ENCODE measurements around the gene ARF5. TPM values are rescaled to one million over a fixed set of nuclear protein-coding genes. Genes with fewer than 3 reads are reported as not detected.

ARF5 gene
- total RNA-seq, 1 experiment from 2014 or later, result 345 TPM

DNA sequence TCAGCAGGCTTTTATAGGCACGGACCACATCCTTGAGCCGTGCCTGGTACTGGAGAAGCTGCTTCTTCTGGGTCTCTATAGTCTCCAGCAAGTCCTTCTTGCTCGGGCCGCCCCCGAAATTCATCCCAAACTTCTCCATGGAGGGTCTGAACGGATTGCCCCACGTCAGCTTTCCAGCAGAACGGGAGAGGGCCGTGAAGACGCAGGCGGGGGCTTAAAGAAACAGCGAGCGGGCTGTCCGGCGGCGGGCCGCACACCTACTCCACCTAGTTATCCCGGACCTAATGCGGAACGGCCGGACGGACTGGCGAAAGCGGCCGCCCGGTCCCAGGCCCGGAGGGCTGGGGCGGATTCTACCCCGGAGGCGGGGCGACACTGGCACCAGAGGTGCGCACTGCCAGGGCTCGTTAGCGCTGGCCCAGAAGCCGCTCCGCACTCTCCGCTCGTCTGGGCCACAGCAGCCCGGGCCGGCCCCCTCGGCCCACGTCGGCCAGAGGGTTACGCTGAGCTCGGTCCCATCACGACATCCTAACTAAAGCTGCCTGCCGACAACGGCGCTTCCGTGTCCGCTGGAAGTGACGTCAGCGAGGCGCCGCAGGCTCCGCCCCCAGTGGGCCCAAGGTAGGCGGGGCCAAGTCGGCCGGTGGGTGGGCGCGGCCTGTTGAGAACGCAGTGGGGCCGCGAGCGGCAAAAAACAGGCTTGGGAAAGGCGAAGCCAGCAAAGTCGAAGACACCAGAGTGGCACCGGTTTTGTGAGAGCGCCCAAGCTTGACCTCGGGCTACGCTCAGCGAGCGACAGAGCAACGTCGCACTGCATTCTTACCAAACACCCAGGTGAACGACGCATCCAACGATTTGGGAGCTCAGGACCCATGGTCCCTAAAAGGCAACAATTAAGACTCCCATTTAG lies 2.9 kb upstream of the ARF5 start, which contains the start of gene GCC1:
Gene GCC1, minus strand, starts transcription at position 553 of the 910 bp plus-strand sequence. Its CDS starts 414 bp downstream, at position 139.
- in situ Hi-C loops (cut with HindIII; ENCODE audit: low pct_unique_long_range_greater_than_20kb, low sequenced_read_pairs), result no loop called here
- peak; percentile 78 for DNase-seq (ENCODE audit: low read depth)

DNA sequence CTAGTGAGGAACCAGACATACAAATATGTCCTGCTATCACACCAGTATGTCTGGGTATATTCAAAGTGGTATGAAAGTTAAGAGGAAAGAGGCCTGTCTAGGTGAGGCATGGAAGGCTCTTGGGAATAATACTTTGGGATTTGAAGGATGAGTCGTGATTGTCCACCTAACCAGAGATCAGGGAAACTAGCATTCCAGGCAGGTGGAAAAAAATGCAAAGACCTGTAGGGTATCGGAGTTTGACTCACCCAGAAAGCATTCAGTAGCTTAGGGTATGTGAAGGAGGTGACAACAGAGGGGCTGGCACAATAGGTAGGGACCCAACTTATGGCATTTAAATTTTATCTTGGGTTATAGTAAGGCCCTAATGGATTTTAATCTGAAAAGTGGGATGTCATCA lies 1.9 kb upstream of the ARF5 start:
- in situ Hi-C loops (cut with HindIII; ENCODE audit: low pct_unique_long_range_greater_than_20kb, low sequenced_read_pairs), result no loop called here
- DNase-seq (ENCODE audit: low read depth), result no peak

DNA sequence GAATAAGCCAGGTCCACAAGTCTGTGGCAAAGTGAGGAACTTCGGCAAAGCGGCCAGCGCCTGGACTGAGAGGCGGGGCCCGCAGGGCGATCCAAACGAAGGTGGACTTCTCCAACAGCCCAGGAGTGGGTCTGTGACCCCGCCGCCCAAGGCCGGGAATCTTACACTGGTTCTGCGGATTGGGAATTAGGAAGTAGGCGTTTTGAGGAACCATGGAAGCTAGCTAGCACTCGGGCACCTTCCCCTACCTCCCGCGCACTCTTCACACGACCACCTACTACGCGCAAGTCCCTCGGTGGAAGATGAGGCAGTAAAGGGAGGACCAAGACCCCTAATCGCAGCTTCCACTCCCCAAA lies 570 bp upstream of the ARF5 start:
- no peak for DNase-seq (ENCODE audit: low read depth)
- in situ Hi-C loops (cut with HindIII; ENCODE audit: low pct_unique_long_range_greater_than_20kb, low sequenced_read_pairs), result no loop called here

DNA sequence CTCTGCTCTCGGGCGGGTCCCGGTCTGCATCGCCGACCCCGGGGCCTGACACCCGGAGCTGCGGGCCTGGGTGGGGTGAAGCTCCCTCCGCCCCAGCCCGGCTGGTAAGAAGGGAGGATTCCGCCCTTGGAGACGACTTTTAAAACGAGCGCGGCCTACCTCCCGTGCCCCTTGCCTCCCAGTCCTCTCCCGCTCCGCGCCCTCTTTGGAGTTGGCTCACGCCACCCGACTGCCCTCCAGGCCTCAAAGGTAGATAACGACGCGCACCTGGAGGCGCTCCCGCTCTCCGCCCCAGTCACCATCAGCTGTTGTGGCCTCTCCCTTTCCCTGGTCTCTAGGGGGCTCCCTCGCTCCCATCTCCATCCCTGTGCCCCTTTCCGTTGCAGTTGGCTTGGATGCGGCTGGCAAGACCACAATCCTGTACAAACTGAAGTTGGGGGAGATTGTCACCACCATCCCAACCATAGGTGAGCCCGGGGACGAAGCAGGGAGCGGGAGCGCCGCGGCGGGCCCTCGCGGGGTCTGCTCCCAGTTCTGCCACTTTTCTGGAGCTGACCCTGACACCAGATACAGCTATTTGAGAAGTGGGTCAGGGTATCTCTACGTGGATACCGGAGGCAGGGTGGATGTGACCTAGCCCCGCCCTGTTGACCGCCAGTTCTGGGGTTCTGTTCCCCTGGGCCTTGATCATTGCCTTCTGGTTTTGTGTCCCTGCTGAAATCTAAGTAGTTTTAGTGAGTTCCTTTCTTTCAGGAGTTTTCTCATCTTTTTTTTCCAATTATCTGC lies 679 bp downstream of the ARF5 start:
- in situ Hi-C loops (cut with HindIII; ENCODE audit: low pct_unique_long_range_greater_than_20kb, low sequenced_read_pairs), result no loop called here
- DNase-seq (ENCODE audit: low read depth), result peak; percentile 61

GRCh38 chr7:127589896-127590295 lies 1.7 kb downstream of the ARF5 start:
- no peak for DNase-seq (ENCODE audit: low read depth)
- in situ Hi-C loops (cut with HindIII; ENCODE audit: low pct_unique_long_range_greater_than_20kb, low sequenced_read_pairs), result no loop called here

DNA sequence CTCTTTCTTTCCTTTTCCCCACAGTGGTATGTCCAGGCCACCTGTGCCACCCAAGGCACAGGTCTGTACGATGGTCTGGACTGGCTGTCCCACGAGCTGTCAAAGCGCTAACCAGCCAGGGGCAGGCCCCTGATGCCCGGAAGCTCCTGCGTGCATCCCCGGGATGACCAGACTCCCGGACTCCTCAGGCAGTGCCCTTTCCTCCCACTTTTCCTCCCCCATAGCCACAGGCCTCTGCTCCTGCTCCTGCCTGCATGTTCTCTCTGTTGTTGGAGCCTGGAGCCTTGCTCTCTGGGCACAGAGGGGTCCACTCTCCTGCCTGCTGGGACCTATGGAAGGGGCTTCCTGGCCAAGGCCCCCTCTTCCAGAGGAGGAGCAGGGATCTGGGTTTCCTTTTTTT lies 3.0 kb downstream of the ARF5 start:
- in situ Hi-C loops (cut with HindIII; ENCODE audit: low pct_unique_long_range_greater_than_20kb, low sequenced_read_pairs), result no loop called here

GRCh38 chr7:127591591-127591990 lies 3.4 kb downstream of the ARF5 start:
- no peak for DNase-seq (ENCODE audit: low read depth)
- in situ Hi-C loops (cut with HindIII; ENCODE audit: low pct_unique_long_range_greater_than_20kb, low sequenced_read_pairs), result no loop called here

More for the DNA sequence above, 3.0 kb downstream of the ARF5 start:
- no peak for DNase-seq (ENCODE audit: low read depth)

GRCh38 chr7:127592550-127592949 lies 4.3 kb downstream of the ARF5 start:
- in situ Hi-C loops (cut with HindIII; ENCODE audit: low pct_unique_long_range_greater_than_20kb, low sequenced_read_pairs), result no loop called here
- DNase-seq (ENCODE audit: low read depth), result no peak

GRCh38 chr7:127594490-127594889 lies 6.3 kb downstream of the ARF5 start:
- in situ Hi-C loops (cut with HindIII; ENCODE audit: low pct_unique_long_range_greater_than_20kb, low sequenced_read_pairs), result no loop called here
- DNase-seq (ENCODE audit: low read depth), result no peak

GRCh38 chr7:127595737-127596136 lies 7.5 kb downstream of the ARF5 start:
- in situ Hi-C loops (cut with HindIII; ENCODE audit: low pct_unique_long_range_greater_than_20kb, low sequenced_read_pairs), result no loop called here
- no peak for DNase-seq (ENCODE audit: low read depth)

- in situ Hi-C loops (cut with HindIII; ENCODE audit: low pct_unique_long_range_greater_than_20kb, low sequenced_read_pairs), result no loop called here
- no peak for DNase-seq (ENCODE audit: low read depth)
These were observed 10.1 kb downstream of the ARF5 start for GRCh38 chr7:127598318-127598717.

- DNase-seq (ENCODE audit: low read depth), result no peak
- in situ Hi-C loops (cut with HindIII; ENCODE audit: low pct_unique_long_range_greater_than_20kb, low sequenced_read_pairs), result no loop called here
These were observed 12.7 kb downstream of the ARF5 start for GRCh38 chr7:127600885-127601284.

DNA sequence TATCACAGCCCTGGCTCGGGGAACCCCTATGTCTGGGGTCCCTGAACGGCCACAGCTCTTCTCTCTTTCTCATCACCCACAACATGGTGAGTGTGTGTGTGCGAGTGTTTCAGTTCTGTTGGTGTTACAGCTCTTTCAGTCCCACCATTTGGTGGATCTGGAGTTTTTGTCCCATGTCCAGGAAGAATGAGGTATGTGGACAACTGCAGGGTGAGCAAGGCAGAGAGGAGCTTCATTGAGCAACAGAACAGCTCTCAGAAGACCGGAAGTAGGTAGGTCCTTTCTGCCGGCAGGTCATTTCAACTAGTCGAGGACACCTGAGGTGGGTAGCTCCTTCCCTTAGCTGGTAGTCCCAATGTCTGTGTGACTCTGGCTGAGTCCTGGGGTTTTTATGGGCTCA lies 20.2 kb downstream of the ARF5 start:
- in situ Hi-C loops (cut with HindIII; ENCODE audit: low pct_unique_long_range_greater_than_20kb, low sequenced_read_pairs), result no loop called here
- DNase-seq (ENCODE audit: low read depth), result no peak

DNA sequence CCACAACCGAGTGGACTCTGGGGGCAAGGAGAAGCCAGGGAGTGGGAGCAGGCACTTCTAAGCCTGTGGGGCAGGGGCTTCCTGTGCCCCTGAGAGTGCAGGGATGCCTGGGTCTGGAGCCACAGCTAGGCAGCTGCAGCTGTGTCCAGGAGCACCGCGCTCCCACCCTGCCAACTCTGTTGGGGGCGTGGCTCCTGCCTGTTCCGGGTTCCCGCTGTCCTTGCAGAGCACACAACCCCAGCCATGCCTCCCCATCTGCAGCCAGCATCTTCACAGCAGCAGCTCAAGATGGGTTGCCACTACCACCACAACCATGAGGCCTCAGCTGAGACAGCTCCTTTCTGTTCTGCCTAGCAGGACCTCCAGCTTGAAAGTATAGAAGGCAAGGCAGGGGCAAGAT lies 21.1 kb downstream of the ARF5 start:
- DNase-seq (ENCODE audit: low read depth), result no peak
- in situ Hi-C loops (cut with HindIII; ENCODE audit: low pct_unique_long_range_greater_than_20kb, low sequenced_read_pairs), result no loop called here

DNA sequence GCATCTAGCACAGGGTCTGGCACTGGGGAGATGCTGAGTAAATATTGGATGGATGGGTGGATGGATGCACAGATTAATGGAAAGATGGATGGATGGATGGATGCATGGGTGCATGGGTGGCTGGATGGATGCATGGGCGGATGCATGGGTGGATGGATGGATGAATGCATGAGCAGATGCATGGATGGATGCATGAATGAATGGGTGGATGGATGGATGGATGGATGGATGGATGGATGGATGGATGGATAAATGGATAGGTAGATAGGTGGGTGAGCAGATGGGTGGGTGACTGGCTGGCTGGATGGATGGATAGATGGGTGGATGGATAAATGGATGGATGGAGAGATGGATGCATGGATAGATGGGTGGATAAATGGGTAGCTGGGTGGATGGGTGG lies 24.1 kb downstream of the ARF5 start:
- in situ Hi-C loops (cut with HindIII; ENCODE audit: low pct_unique_long_range_greater_than_20kb, low sequenced_read_pairs), result no loop called here
- no peak for DNase-seq (ENCODE audit: low read depth)

- DNase-seq (ENCODE audit: low read depth), result no peak
- in situ Hi-C loops (cut with HindIII; ENCODE audit: low pct_unique_long_range_greater_than_20kb, low sequenced_read_pairs), result no loop called here
These were observed 28.5 kb downstream of the ARF5 start for GRCh38 chr7:127616724-127617123.

GRCh38 chr7:127618042-127618441 lies 29.8 kb downstream of the ARF5 start, which contains the start of gene PAX4:
Gene PAX4, minus strand, starts transcription at chr7:127618142. Its CDS starts 2,214 bp downstream, at chr7:127615928.
- no peak for DNase-seq (ENCODE audit: low read depth)
- in situ Hi-C loops (cut with HindIII; ENCODE audit: low pct_unique_long_range_greater_than_20kb, low sequenced_read_pairs), result no loop called here

- no peak for DNase-seq (ENCODE audit: low read depth)
- in situ Hi-C loops (cut with HindIII; ENCODE audit: low pct_unique_long_range_greater_than_20kb, low sequenced_read_pairs), result no loop called here
These were observed 30.6 kb downstream of the ARF5 start for GRCh38 chr7:127618775-127619174.

- no peak for DNase-seq (ENCODE audit: low read depth)
- in situ Hi-C loops (cut with HindIII; ENCODE audit: low pct_unique_long_range_greater_than_20kb, low sequenced_read_pairs), result no loop called here
These were observed 31.6 kb downstream of the ARF5 start for GRCh38 chr7:127619681-127620405.
